Subcutaneous abdominal adipose tissue (tissue), 5 donors: ENCODE data around the gene NR3C1.

Source experiments
- H3K27ac ChIP-seq: one replicate; pipeline ENCODE4 v1.7.0; 2013; ENCODE audit warnings: low read depth, mild to moderate bottlenecking, inconsistent platforms, low read length, moderate library complexity
- H3K27me3 ChIP-seq, 5 donors: one replicate each; pipeline ENCODE4 v1.7.0; 2013; ENCODE audit warnings: low read length in 5 of 5, inconsistent platforms in 1 of 5; ENCODE audit not compliant: control insufficient read depth in 5 of 5, insufficient read depth in 4 of 5
- H3K36me3 ChIP-seq, 5 donors: one replicate each; pipeline ENCODE4 v1.7.0; 2013; ENCODE audit warnings: low read length in 5 of 5; ENCODE audit not compliant: control insufficient read depth in 5 of 5, insufficient read depth in 5 of 5
- H3K4me1 ChIP-seq, 5 donors: one replicate each; pipeline ENCODE4 v1.7.0; 2013; ENCODE audit warnings: low read length in 5 of 5, mild to moderate bottlenecking in 3 of 5, moderate library complexity in 1 of 5; ENCODE audit not compliant: control insufficient read depth in 5 of 5, insufficient read depth in 5 of 5
- H3K4me3 ChIP-seq, 5 donors: one replicate each; pipeline ENCODE4 v1.7.0; 2013; ENCODE audit warnings: low read length in 5 of 5, low read depth in 1 of 5
- H3K9ac ChIP-seq, 5 donors: one replicate each; pipeline ENCODE4 v1.7.0; 2013; ENCODE audit warnings: low read length in 5 of 5, mild to moderate bottlenecking in 4 of 5, moderate library complexity in 3 of 5
- H3K9me3 ChIP-seq, 5 donors: one replicate each; pipeline ENCODE4 v1.7.0; 2013; ENCODE audit warnings: low read length in 5 of 5; ENCODE audit not compliant: control insufficient read depth in 5 of 5
- donor health status: healthy.
- donor health status: healthy.
- donor health status: healthy.
- donor health status: healthy.
- donor health status: healthy.

Gene NR3C1

GRCh38 chr5:143406408-143406807 lies 2.9 kb upstream of the NR3C1 start:
- no peak overlapping the region for H3K27ac ChIP-seq
- no peak overlapping the region for H3K9ac ChIP-seq
- H3K4me1 ChIP-seq: peaks cover 0 to 17% (median 12%) of the 10 kb centered on the region in 5 donors
- H3K36me3 ChIP-seq: no peaks in the 10 kb centered on the region
- H3K4me3 ChIP-seq: no peak overlapping the region
- H3K27me3 ChIP-seq: no peaks in the 10 kb centered on the region
- H3K9me3 ChIP-seq: no peaks in the 10 kb centered on the region

GRCh38 chr5:143405849-143406098 lies 2.3 kb upstream of the NR3C1 start:
- Histone ChIP-seq H3K27ac (peak overlapping the region; percentile 100), H3K4me1 (peaks cover 0 to 24% (median 18%) of the 10 kb centered on the region in 5 donors), H3K9ac (peak overlapping the region in 4 of 5 donors; percentile 89 to 96 (median 92)), H3K9me3 (no peaks in the 10 kb centered on the region), H3K4me3 (peak overlapping the region; percentile 73 to 92 (median 88)), H3K36me3 (no peaks in the 10 kb centered on the region), H3K27me3 (no peaks in the 10 kb centered on the region)

GRCh38 chr5:143405063-143405848 lies 1.8 kb upstream of the NR3C1 start:
- Histone ChIP-seq H3K27me3 (no peaks in the 10 kb centered on the region), H3K27ac (peak overlapping the region; percentile 100), H3K9me3 (no peaks in the 10 kb centered on the region), H3K36me3 (peaks cover 0 to 2% (median 0%) of the 10 kb centered on the region in 5 donors), H3K4me1 (peaks cover 4 to 29% (median 23%) of the 10 kb centered on the region in 5 donors), H3K9ac (peak overlapping the region; percentile 88 to 96 (median 89)), H3K4me3 (peak overlapping the region; percentile 73 to 92 (median 88))

GRCh38 chr5:143404416-143405062 lies 1.1 kb upstream of the NR3C1 start:
- Histone ChIP-seq H3K27me3 (no peaks in the 10 kb centered on the region), H3K4me3 (peak overlapping the region; percentile 64 to 92 (median 88)), H3K27ac (peak overlapping the region; percentile 100), H3K4me1 (peaks cover 4 to 36% (median 29%) of the 10 kb centered on the region in 5 donors), H3K9ac (peak overlapping the region; percentile 88 to 96 (median 89)), H3K9me3 (no peaks in the 10 kb centered on the region), H3K36me3 (peaks cover 0 to 9% (median 0%) of the 10 kb centered on the region in 5 donors)

GRCh38 chr5:143403334-143403592 lies 223 bp downstream of the NR3C1 start:
- H3K4me1 ChIP-seq: peaks cover 4 to 47% (median 29%) of the 10 kb centered on the region in 5 donors
- peak overlapping the region; percentile 51 to 96 (median 92) for H3K9ac ChIP-seq
- peaks cover 0 to 10% (median 0%) of the 10 kb centered on the region in 5 donors for H3K36me3 ChIP-seq
- H3K9me3 ChIP-seq: no peaks in the 10 kb centered on the region
- H3K4me3 ChIP-seq: peak overlapping the region in 4 of 5 donors; percentile 90 to 95 (median 92)
- H3K27me3 ChIP-seq: no peaks in the 10 kb centered on the region
- H3K27ac ChIP-seq: peak overlapping the region; percentile 100

- H3K36me3 ChIP-seq: peaks cover 0 to 10% (median 0%) of the 10 kb centered on the region in 5 donors
These were observed 743 bp downstream of the NR3C1 start for GRCh38 chr5:143402553-143403333.

GRCh38 chr5:143402017-143402552 lies 1.4 kb downstream of the NR3C1 start:
- H3K9me3 ChIP-seq: no peaks in the 10 kb centered on the region
- H3K4me1 ChIP-seq: peaks cover 4 to 52% (median 29%) of the 10 kb centered on the region in 5 donors
- peak overlapping the region; percentile 100 for H3K27ac ChIP-seq
- peak overlapping the region; percentile 90 to 95 (median 93) for H3K4me3 ChIP-seq
- H3K9ac ChIP-seq: peak overlapping the region; percentile 87 to 96 (median 92)
- H3K36me3 ChIP-seq: peaks cover 0 to 10% (median 0%) of the 10 kb centered on the region in 5 donors
- H3K27me3 ChIP-seq: no peaks in the 10 kb centered on the region

More at GRCh38 chr5:143402553-143403333, 743 bp downstream of the NR3C1 start:
- H3K9ac ChIP-seq: peak overlapping the region; percentile 87 to 96 (median 92)
- no peaks in the 10 kb centered on the region for H3K9me3 ChIP-seq
- H3K27ac ChIP-seq: peak overlapping the region; percentile 100
- H3K27me3 ChIP-seq: no peaks in the 10 kb centered on the region
- peaks cover 4 to 47% (median 29%) of the 10 kb centered on the region in 5 donors for H3K4me1 ChIP-seq
- H3K4me3 ChIP-seq: peak overlapping the region; percentile 90 to 95 (median 93)

- Histone ChIP-seq H3K27me3 (no peaks in the 10 kb centered on the region), H3K27ac (peak overlapping the region; percentile 100), H3K4me1 (peaks cover 4 to 56% (median 33%) of the 10 kb centered on the region in 5 donors), H3K9ac (peak overlapping the region; percentile 87 to 96 (median 92)), H3K4me3 (peak overlapping the region; percentile 90 to 95 (median 93)), H3K9me3 (no peaks in the 10 kb centered on the region), H3K36me3 (peaks cover 0 to 10% (median 0%) of the 10 kb centered on the region in 5 donors)
These were observed 2.1 kb downstream of the NR3C1 start for GRCh38 chr5:143401227-143402016.

- H3K9me3 ChIP-seq: no peaks in the 10 kb centered on the region
- H3K4me3 ChIP-seq: peak overlapping the region; percentile 90 to 95 (median 93)
- peaks cover 0 to 10% (median 0%) of the 10 kb centered on the region in 5 donors for H3K36me3 ChIP-seq
- H3K4me1 ChIP-seq: peaks cover 4 to 58% (median 40%) of the 10 kb centered on the region in 5 donors
- no peaks in the 10 kb centered on the region for H3K27me3 ChIP-seq
- peak overlapping the region; percentile 87 to 96 (median 92) for H3K9ac ChIP-seq
- peak overlapping the region; percentile 100 for H3K27ac ChIP-seq
These were observed 2.8 kb downstream of the NR3C1 start for GRCh38 chr5:143400541-143401226.
